H1 (cell line): ENCODE results near the gene MYLK. TPM values are rescaled to one million over a fixed set of nuclear protein-coding genes. Genes with fewer than 3 reads are reported as not detected.

ENCODE experiments used
- CTCF ChIA-PET: fragments of 300-600 bp; sonication (Branson Sonifier 250); formaldehyde crosslinking; loops from one replicate; lab custom pipeline; 2021; ENCODE audit not compliant: partially characterized antibody; lab: Charles Lee
- POLR2A ChIA-PET: fragments of 300-600 bp; sonication (Branson Sonifier 250); formaldehyde crosslinking; loops from one replicate; lab custom pipeline; 2021; ENCODE audit warnings: inconsistent platforms; ENCODE audit not compliant: partially characterized antibody; lab: Charles Lee
- DNase-seq, 2 experiments: peaks; one replicate each; pipeline versions ENCODE4 v3.0.0 to v3.0.0-alpha.2; 2010 to 2022; ENCODE audit warnings: low spot score in 2 of 2, low read depth in 1 of 2, mixed read lengths in 1 of 2
- FAIRE-seq: peaks from 2 replicates; lab custom pipeline; 2011; peaks lifted over from hg19 to GRCh38; lab: Jason Lieb, UNC
- H2AFZ ChIP-seq: 2 replicates; pipeline ENCODE4 v1.8.1; 2012; ENCODE audit warnings: low read length, inconsistent platforms
- H2AK5ac ChIP-seq: 2 replicates; pipeline ENCODE4 v1.6.1; 2013; ENCODE audit warnings: low read depth, low read length
- H2BK120ac ChIP-seq: replicated peaks from 2 replicates; pipeline ENCODE3; 2013; ENCODE audit warnings: low read depth, low read length, inconsistent platforms
- H2BK12ac ChIP-seq: 2 replicates; pipeline ENCODE4 v1.6.1; 2013; ENCODE audit warnings: low read depth, low read length
- H2BK15ac ChIP-seq: 2 replicates; pipeline ENCODE4 v1.6.1; 2013; ENCODE audit warnings: low read length
- H2BK20ac ChIP-seq: 2 replicates; pipeline ENCODE4 v1.6.1; 2013; ENCODE audit warnings: low read length
- H2BK5ac ChIP-seq: 2 replicates; pipeline ENCODE4 v1.6.1; 2013; ENCODE audit warnings: low read depth, low read length
- H3K14ac ChIP-seq: 2 replicates; pipeline ENCODE4 v1.6.1; 2013; ENCODE audit warnings: inconsistent platforms; ENCODE audit not compliant: insufficient read length
- H3K18ac ChIP-seq: 2 replicates; pipeline ENCODE4 v1.6.1; 2013; ENCODE audit warnings: low read length; ENCODE audit errors: extremely low read depth
- H3K23ac ChIP-seq: 2 replicates; pipeline ENCODE4 v1.6.1; 2013; ENCODE audit warnings: inconsistent platforms; ENCODE audit not compliant: insufficient read length
- H3K23me2 ChIP-seq: 2 replicates; pipeline ENCODE4 v1.6.1; 2013; ENCODE audit warnings: low read depth, low read length
- H3K27ac ChIP-seq: 2 replicates; pipeline ENCODE4 v1.6.1; 2011; ENCODE audit warnings: low read depth, low read length, inconsistent platforms
- H3K27me3 ChIP-seq, 4 experiments: replicated peaks in 1 of 4; 1 replicate in 1 of 4; 2 replicates in 3 of 4; pipeline versions ENCODE4 v1.6.1 to v1.8.1; 2011 to 2013; ENCODE audit warnings: low read length in 3 of 4, mild to moderate bottlenecking in 3 of 4, inconsistent platforms in 2 of 4, mixed read lengths in 2 of 4, moderate library complexity in 1 of 4; ENCODE audit not compliant: control insufficient read depth in 3 of 4, insufficient read depth in 3 of 4; ENCODE audit errors: extremely low read depth in 1 of 4
- H3K36me3 ChIP-seq, 4 experiments: 2 replicates each; pipeline versions ENCODE4 v1.6.1 to v1.8.1; 2011 to 2013; ENCODE audit warnings: mild to moderate bottlenecking in 4 of 4, low read length in 3 of 4, moderate library complexity in 2 of 4, control low read depth in 1 of 4, inconsistent platforms in 1 of 4; ENCODE audit not compliant: insufficient read depth in 4 of 4, control insufficient read depth in 2 of 4
- H3K4ac ChIP-seq: replicated peaks from 2 replicates; pipeline ENCODE3; 2013; ENCODE audit warnings: low read length, low read depth, mixed read lengths, inconsistent platforms; ENCODE audit not compliant: insufficient read length
- H3K4me1 ChIP-seq, 4 experiments: replicated peaks in 1 of 4; 1 replicate in 1 of 4; 2 replicates in 3 of 4; pipeline versions ENCODE4 v1.6.1 to v1.8.1; 2011 to 2013; ENCODE audit warnings: low read length in 3 of 4, inconsistent platforms in 2 of 4, mixed read lengths in 1 of 4; ENCODE audit not compliant: insufficient read depth in 4 of 4, control insufficient read depth in 3 of 4
- H3K4me2 ChIP-seq, 2 experiments: 2 replicates each; pipeline versions ENCODE4 v1.6.1 to v1.8.1; 2011 to 2013; ENCODE audit warnings: low read depth in 2 of 2, low read length in 2 of 2, control low read depth in 1 of 2, inconsistent platforms in 1 of 2, mild to moderate bottlenecking in 1 of 2; ENCODE audit not compliant: insufficient read depth in 1 of 2
- H3K4me3 ChIP-seq, 4 experiments: fragments of 200-600, 300-600 bp in 1 of 4; sonication (generic), shearing (Covaris generic), sonication (Bioruptor Twin) in 1 of 4; 2 replicates each; pipeline versions ENCODE4 v1.5.1 to v1.8.1; 2011 to 2016; ENCODE audit warnings: low read length in 4 of 4, low read depth in 3 of 4, control low read depth in 2 of 4, inconsistent platforms in 2 of 4, mild to moderate bottlenecking in 2 of 4, mixed read lengths in 1 of 4, moderate library complexity in 1 of 4; ENCODE audit not compliant: insufficient read depth in 2 of 4; ENCODE audit errors: extremely low read depth in 1 of 4
- H3K56ac ChIP-seq: replicated peaks from 2 replicates; pipeline ENCODE3; 2013; ENCODE audit warnings: low read depth, mild to moderate bottlenecking, mixed read lengths, low read length, inconsistent platforms; ENCODE audit not compliant: insufficient read length
- H3K79me1 ChIP-seq: 2 replicates; pipeline ENCODE4 v1.6.1; 2013; ENCODE audit warnings: low read depth, low read length, control low read depth
- H3K79me2 ChIP-seq, 2 experiments: 2 replicates each; pipeline versions ENCODE4 v1.6.1 to v1.8.1; 2012 to 2013; ENCODE audit warnings: low read length in 2 of 2, mild to moderate bottlenecking in 2 of 2, inconsistent platforms in 1 of 2; ENCODE audit not compliant: insufficient read depth in 2 of 2, control insufficient read depth in 1 of 2
- H3K9ac ChIP-seq, 4 experiments: replicated peaks in 1 of 4; 1 replicate in 1 of 4; 2 replicates in 3 of 4; pipeline versions ENCODE4 v1.6.1 to v1.8.1; 2011 to 2013; ENCODE audit warnings: low read depth in 3 of 4, low read length in 3 of 4, control low read depth in 2 of 4, mild to moderate bottlenecking in 2 of 4, moderate library complexity in 2 of 4, inconsistent platforms in 1 of 4; ENCODE audit errors: extremely low read depth in 1 of 4
- H3K9me3 ChIP-seq, 2 experiments: 2 replicates each; pipeline versions ENCODE4 v1.6.1 to v1.8.1; 2012 to 2013; ENCODE audit warnings: mild to moderate bottlenecking in 2 of 2, moderate library complexity in 2 of 2, control low read depth in 1 of 2, inconsistent platforms in 1 of 2, low read depth in 1 of 2, low read length in 1 of 2, mixed read lengths in 1 of 2; ENCODE audit not compliant: insufficient read depth in 2 of 2
- H4K20me1 ChIP-seq, 2 experiments: replicated peaks in 1 of 2; 2 replicates each; pipeline versions ENCODE3 to v1.8.1; 2011 to 2013; ENCODE audit warnings: inconsistent platforms in 2 of 2, low read length in 2 of 2, mild to moderate bottlenecking in 1 of 2; ENCODE audit not compliant: insufficient read depth in 2 of 2, control insufficient read depth in 1 of 2
- H4K5ac ChIP-seq: 2 replicates; pipeline ENCODE4 v1.6.1; 2013; ENCODE audit warnings: low read length, low read depth, mixed read lengths, inconsistent platforms; ENCODE audit not compliant: insufficient read length
- H4K8ac ChIP-seq: 2 replicates; pipeline ENCODE4 v1.8.0; 2013; ENCODE audit warnings: mild to moderate bottlenecking, moderate library complexity, low read length, inconsistent platforms; ENCODE audit not compliant: insufficient read depth; ENCODE audit errors: extremely low read depth
- H4K91ac ChIP-seq: replicated peaks from 2 replicates; pipeline ENCODE3; 2013; ENCODE audit warnings: low read length, mixed read lengths, inconsistent platforms; ENCODE audit not compliant: insufficient read length
- CHD2 ChIP-seq: IDR thresholded peaks from 2 replicates; pipeline ENCODE4 v1.6.1; 2012; ENCODE audit warnings: low read length, improper control_type of control experiment
- EGR1 ChIP-seq: IDR thresholded peaks from 2 replicates; pipeline ENCODE4 v1.6.1; 2011; ENCODE audit warnings: low read depth, low read length, borderline replicate concordance
- HDAC6 ChIP-seq: IDR thresholded peaks from one replicate; pipeline ENCODE4 v1.7.1; 2012; ENCODE audit warnings: low read depth, mild to moderate bottlenecking, inconsistent platforms, low read length, moderate library complexity
- JUN ChIP-seq: IDR thresholded peaks from 2 replicates; pipeline ENCODE4 v1.6.1; 2011; ENCODE audit warnings: low read depth, mild to moderate bottlenecking, improper control_type of control experiment, low read length
- NANOG ChIP-seq: IDR thresholded peaks from 2 replicates; pipeline ENCODE4 v1.6.1; 2011; ENCODE audit warnings: low read length, low read depth, mild to moderate bottlenecking, inconsistent platforms; ENCODE audit not compliant: insufficient read depth, poor library complexity, severe bottlenecking
- NRF1 ChIP-seq: IDR thresholded peaks from 2 replicates; pipeline ENCODE4 v1.6.1; 2011; ENCODE audit warnings: mild to moderate bottlenecking, low read depth, low read length, improper control_type of control experiment
- POLR2AphosphoS5 ChIP-seq: IDR thresholded peaks from 2 replicates; pipeline ENCODE4 v1.6.1; 2011; ENCODE audit warnings: low read depth, low read length
- TAF7 ChIP-seq: optimal IDR thresholded peaks from 2 replicates; pipeline ENCODE3; 2011; ENCODE audit warnings: low read depth, mild to moderate bottlenecking, inconsistent platforms, low read length, moderate library complexity, borderline replicate concordance
- WGBS, 2 experiments: shearing (Covaris generic) in 1 of 2; methylation state at CpG; one replicate each; pipeline versions ENCODE4 v1.1.6 to v1.1.7; 2013 to 2015; ENCODE audit warnings: low lambda C conversion rate in 2 of 2, mixed read lengths in 2 of 2, inconsistent platforms in 1 of 2, low coverage in 1 of 2, missing lambda C conversion rate in 1 of 2; ENCODE audit not compliant: insufficient replicate concordance in 2 of 2, insufficient coverage in 1 of 2, insufficient read length in 1 of 2; ENCODE audit errors: extremely low coverage in 1 of 2, missing lambda C conversion rate in 1 of 2; 5-methylcytosine and 5-hydroxymethylcytosine counted together
- polyA plus RNA-seq, 7 experiments: library from polyadenylated mRNA; depleted of rRNA in 3 of 7; stranded (reverse) in 5 of 7; unstranded in 2 of 7; fragments of >200 nt in 5 of 7; fragments of 200-250 nt in 2 of 7; gene quantifications; 1 replicate in 5 of 7; 2 replicates in 1 of 7; 4 replicates in 1 of 7; pipeline versions ENCODE4 v1.2.1 to v1.2.3, GENCODE V29; 2011 to 2013; ENCODE audit warnings: missing spikeins in 2 of 7, mixed read lengths in 2 of 7
- total RNA-seq: library from RNA; stranded (reverse); fragmentation: NEBNext Ultra II Directional; extraction: Animal tissue kit (Norgen Biotek cat#: 25700); gene quantifications from 2 replicates; pipeline ENCODE4 v1.2.1, GENCODE V29; 2021

MYLK gene
- total and polyA plus RNA-seq, 2 of the 8 experiments (the other 6 are each of a cell fraction or from before 2014, with no cell fraction given) = 11.6 to 21.3 TPM

DNA sequence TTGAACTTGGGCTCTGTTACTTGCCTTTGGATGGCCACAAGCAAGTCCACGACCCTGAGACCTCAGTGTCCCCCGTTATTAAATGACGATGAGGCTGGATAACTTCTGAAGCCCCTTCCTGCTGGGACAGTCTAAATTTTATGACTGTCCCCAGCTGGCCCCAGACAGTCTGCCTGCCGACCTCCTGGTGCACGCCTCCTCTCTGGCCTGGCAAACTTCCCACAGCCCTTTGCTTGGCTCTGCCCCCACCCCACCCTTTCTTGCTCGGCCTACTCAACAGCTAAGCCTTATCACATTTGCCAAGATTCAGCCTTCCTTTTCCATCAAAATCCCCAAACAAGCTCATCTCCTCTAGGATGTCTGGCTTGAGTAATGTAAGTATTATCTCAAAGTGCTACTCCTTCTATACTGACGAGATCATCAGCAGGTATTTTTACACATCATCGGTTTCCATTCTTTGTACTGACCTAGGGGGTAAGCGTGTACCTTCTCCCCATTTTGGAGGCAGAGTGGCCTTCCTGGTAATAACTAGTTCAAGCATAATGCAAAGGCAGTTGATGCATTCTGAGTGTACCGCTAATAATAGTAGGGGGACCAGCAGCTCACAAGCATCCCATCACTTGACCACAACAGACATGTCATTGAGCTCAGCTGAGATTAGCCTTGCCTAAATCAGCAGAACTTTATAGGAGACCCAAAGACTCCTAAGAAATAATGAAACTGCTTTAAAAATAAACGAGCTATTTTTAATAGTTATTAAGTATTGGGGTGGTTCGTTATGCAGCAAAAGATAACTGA lies 178.4 kb downstream of the MYLK start:
- H3K23me2 ChIP-seq = no peaks in the 10 kb centered on the region
- no peak overlapping the region for H2BK12ac ChIP-seq
- no peak overlapping the region for H2BK120ac ChIP-seq
- DNase-seq = no peak
- no peak overlapping the region for H2BK5ac ChIP-seq
- H3K23ac ChIP-seq = no peak overlapping the region
- no peak overlapping the region for H4K8ac ChIP-seq
- no peak overlapping the region for H3K56ac ChIP-seq
- no peak overlapping the region for H4K91ac ChIP-seq
- H3K36me3 ChIP-seq = no peaks in the 10 kb centered on the region
- no peaks in the 10 kb centered on the region for H3K9me3 ChIP-seq
- ChIA-PET CTCF (interaction anchor here (0.6 to 51.6 kb wide), 8 partner anchors 9 to 53 kb away, joined by 3 to 1463 read pairs (median 4); no protein-coding TSS in a partner anchor), POLR2A (interaction anchor here (1.2 kb wide), 1 partner anchor 17 kb away, joined by 3 read pairs; no protein-coding TSS in a partner anchor)
- H3K79me1 ChIP-seq = no peaks in the 10 kb centered on the region
- no peak overlapping the region for H2AFZ ChIP-seq
- no peak overlapping the region for H3K4me2 ChIP-seq
- no peak overlapping the region for H3K18ac ChIP-seq
- WGBS, 2 experiments = 87% methylated on average over 12 of the region's 12 CpGs; no CpG with 5 or more reads in 1 of the 2 experiments
- no peak overlapping the region for H3K9ac ChIP-seq
- no peak overlapping the region for H2AK5ac ChIP-seq
- no peaks in the 10 kb centered on the region for H3K27me3 ChIP-seq
- H3K4me3 ChIP-seq = no peak overlapping the region
- no peaks in the 10 kb centered on the region for H3K79me2 ChIP-seq
- FAIRE-seq = no peak
- no peak overlapping the region for H4K5ac ChIP-seq
- H2BK20ac ChIP-seq = no peak overlapping the region
- H3K4me1 ChIP-seq = no peaks in the 10 kb centered on the region
- H3K4ac ChIP-seq = no peak overlapping the region
- no peak overlapping the region for H2BK15ac ChIP-seq
- H3K14ac ChIP-seq = no peak overlapping the region
- no peak overlapping the region for H3K27ac ChIP-seq
- H4K20me1 ChIP-seq = no peaks in the 10 kb centered on the region
- TF ChIP-seq CHD2 = no peak
- TF ChIP-seq POLR2AphosphoS5 = no peak
- TF ChIP-seq EGR1 = no peak
- TF ChIP-seq HDAC6 = no peak
- no peak for TF ChIP-seq NRF1
- no peak for TF ChIP-seq NANOG
- no peak for TF ChIP-seq JUN
- TF ChIP-seq TAF7 = no peak
